HepG2 (cell line): ENCODE results near the gene BICRAL. TPM values are rescaled to one million over a fixed set of nuclear protein-coding genes. Genes with fewer than 3 reads are reported as not detected.

Experiments used
- CC2D1A ChIP-seq: sonication (generic); formaldehyde crosslinking; IDR thresholded peaks from 2 replicates; pipeline ENCODE4 v1.8.1; 2023; ENCODE audit warnings: mild to moderate bottlenecking, missing genetic modification reagents
- EZH2 ChIP-seq: conservative IDR thresholded peaks from 2 replicates; pipeline ENCODE4 v1.6.1; 2012; ENCODE audit warnings: mild to moderate bottlenecking, low read depth, low read length, moderate library complexity
- FOXK1 ChIP-seq: sonication (generic); formaldehyde crosslinking; IDR thresholded peaks from 2 replicates; pipeline ENCODE4 v1.4.0; 2020; ENCODE audit warnings: low read depth, missing genetic modification reagents, borderline replicate concordance
- KAT2B ChIP-seq: fragments of 150-350 bp; IDR thresholded peaks from 2 replicates; pipeline ENCODE4 v1.6.1; 2014; ENCODE audit warnings: low read depth, low read length, borderline replicate concordance
- KMT2A ChIP-seq: sonication (generic); formaldehyde crosslinking; IDR thresholded peaks from 2 replicates; pipeline ENCODE4 v1.4.0; 2020; ENCODE audit warnings: missing genetic modification reagents
- LCORL ChIP-seq, 2 experiments: fragments of 450-650 bp in 1 of 2; sonication (generic) in 1 of 2; formaldehyde crosslinking in 1 of 2; IDR thresholded peaks; 2 replicates each; pipeline versions ENCODE4 v1.5.0 to v1.6.1; 2017 to 2020; ENCODE audit warnings: antibody characterized with exemption in 1 of 2, missing genetic modification reagents in 1 of 2
- MAFG ChIP-seq: sonication (generic); formaldehyde crosslinking; IDR thresholded peaks from 2 replicates; pipeline ENCODE4 v1.5.1; 2020; ENCODE audit warnings: mild to moderate bottlenecking, missing genetic modification reagents
- SIN3B ChIP-seq: fragments of 150-350 bp; IDR thresholded peaks from 2 replicates; pipeline ENCODE4 v1.6.1; 2014; ENCODE audit warnings: low read length
- TSC22D2 ChIP-seq: sonication (generic); formaldehyde crosslinking; IDR thresholded peaks from 2 replicates; pipeline ENCODE4 v1.5.1; 2020; ENCODE audit warnings: missing genetic modification reagents, mild to moderate bottlenecking, borderline replicate concordance
- ZFX ChIP-seq: sonication (generic); formaldehyde crosslinking; IDR thresholded peaks from 2 replicates; pipeline ENCODE4 v1.4.0; 2020; ENCODE audit warnings: mild to moderate bottlenecking, low read depth, missing genetic modification reagents, moderate library complexity
- ZNF331 ChIP-seq: sonication (generic); formaldehyde crosslinking; IDR thresholded peaks from 2 replicates; pipeline ENCODE4 v1.4.0; 2020; ENCODE audit warnings: missing genetic modification reagents
- ZNF343 ChIP-seq: sonication (generic); formaldehyde crosslinking; IDR thresholded peaks from 2 replicates; pipeline ENCODE4 v1.4.0; 2020; ENCODE audit warnings: mild to moderate bottlenecking, missing genetic modification reagents
- ZNF781 ChIP-seq: sonication (generic); formaldehyde crosslinking; IDR thresholded peaks from 2 replicates; pipeline ENCODE4 v1.5.1; 2020; ENCODE audit warnings: borderline replicate concordance, mild to moderate bottlenecking, missing genetic modification reagents; ENCODE audit errors: not compliant biosample characterization
- ZNF816 ChIP-seq: sonication (generic); formaldehyde crosslinking; IDR thresholded peaks from 2 replicates; pipeline ENCODE4 v1.8.0; 2022; ENCODE audit warnings: missing genetic modification reagents, mild to moderate bottlenecking, borderline replicate concordance
- ZSCAN9 ChIP-seq: IDR thresholded peaks from 2 replicates; pipeline ENCODE4 v1.6.1; 2016; ENCODE audit warnings: borderline replicate concordance
- polyA plus RNA-seq, 8 experiments: library from polyadenylated mRNA; depleted of rRNA in 3 of 8; stranded (reverse) in 7 of 8; unstranded in 1 of 8; fragments of >200 nt; fragmentation: Illumina TruSeq in 4 of 8; extraction: Trizol in 4 of 8; gene quantifications; 2 replicates each; pipeline versions ENCODE4 v1.2.1 to v1.2.3, GENCODE V29; 2011 to 2016; ENCODE audit warnings: low read depth in 4 of 8, missing spikeins in 1 of 8, mixed read lengths in 1 of 8; ENCODE audit not compliant: insufficient read depth in 1 of 8
- total RNA-seq, 5 experiments: library from RNA; depleted of rRNA; stranded (reverse); fragments of >200 nt; fragmentation: Illumina TruSeq; extraction: Trizol; gene quantifications; 2 replicates each; pipeline ENCODE4 v1.2.3, GENCODE V29; 2016; ENCODE audit warnings: low read depth in 1 of 5
- TF ChIP-seq, protein P1 (sequence below): sonication (generic); formaldehyde crosslinking; IDR thresholded peaks from 2 replicates; pipeline ENCODE4 v1.5.1; 2020; ENCODE audit warnings: missing genetic modification reagents, mild to moderate bottlenecking, borderline replicate concordance
- TF ChIP-seq, protein P2 (sequence below): sonication (generic); formaldehyde crosslinking; IDR thresholded peaks from 2 replicates; pipeline ENCODE4 v1.8.0; 2022; ENCODE audit warnings: mild to moderate bottlenecking, missing genetic modification reagents, moderate library complexity
- TF ChIP-seq, protein P3 (sequence below): sonication (generic); IDR thresholded peaks from 2 replicates; pipeline ENCODE4 v1.6.1; 2016; ENCODE audit warnings: low read depth, borderline replicate concordance
- TF ChIP-seq, protein P4 (sequence below): sonication (generic); formaldehyde crosslinking; IDR thresholded peaks from 2 replicates; pipeline ENCODE4 v1.5.1; 2020; ENCODE audit warnings: mild to moderate bottlenecking, missing genetic modification reagents
- TF ChIP-seq, protein P5 (sequence below): sonication (generic); formaldehyde crosslinking; IDR thresholded peaks from 2 replicates; pipeline ENCODE4 v1.4.0; 2020; ENCODE audit warnings: missing genetic modification reagents, borderline replicate concordance

The BICRAL gene
- total and polyA plus RNA-seq, 2 of the 13 experiments (the other 11 are each of a cell fraction or from before 2014, with no cell fraction given) = 5.0 to 13.5 TPM

DNA sequence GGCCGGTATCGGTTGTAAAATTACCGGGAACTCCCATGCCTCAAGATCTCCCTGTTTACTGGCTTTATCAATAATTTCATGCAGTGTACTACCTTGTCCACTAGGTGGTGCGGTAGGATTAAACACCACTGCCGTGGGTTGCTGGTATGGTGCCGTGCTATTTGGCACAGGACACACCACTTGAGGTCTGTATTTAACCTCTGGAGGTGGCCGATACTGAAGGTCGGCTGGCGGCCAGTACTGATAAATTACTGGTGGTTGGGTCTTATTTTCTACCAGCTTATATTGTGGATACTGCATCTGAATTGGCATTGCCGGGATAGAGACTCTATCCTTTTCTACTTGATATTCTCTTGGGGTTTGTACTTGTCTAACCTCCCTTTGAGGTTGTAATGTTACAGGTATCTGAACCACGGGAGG lies 119.7 kb downstream of the BICRAL start (continued):
- TF ChIP-seq TSC22D2 (peak; percentile 38; the same call in 1 of the 2 replicates), CC2D1A (peak; percentile 74; the same call in 1 of the 2 replicates), SIN3B (0 out of 2 replicates have a peak, but pooled peaks have one; percentile 31), ZNF331 (CRISPR knock-in tag) (peak; percentile 71; the same call in 1 of the 2 replicates), FOXK1 (CRISPR knock-in tag) (peak; percentile 85; the same call in 1 of the 2 replicates), KMT2A (peak; percentile 47), ZFX (peak; percentile 43; the same call in 1 of the 2 replicates), KAT2B (no peak), MAFG (CRISPR knock-in tag) (no peak), EZH2 (no peak), LCORL (IDR thresholded peaks at IDR 0.05) (no peak), LCORL (CRISPR knock-in tag; IDR thresholded peaks at IDR 0.05) (peak; percentile 79; the same call in 1 of the 2 replicates), ZSCAN9 (CRISPR knock-in tag) (peak; percentile 47; the same call in 1 of the 2 replicates), ZNF343 (CRISPR knock-in tag) (no peak), ZNF816 (CRISPR knock-in tag) (no peak), ZNF781 (CRISPR knock-in tag) (peak; percentile 50)
- TF ChIP-seq, protein P1, sequence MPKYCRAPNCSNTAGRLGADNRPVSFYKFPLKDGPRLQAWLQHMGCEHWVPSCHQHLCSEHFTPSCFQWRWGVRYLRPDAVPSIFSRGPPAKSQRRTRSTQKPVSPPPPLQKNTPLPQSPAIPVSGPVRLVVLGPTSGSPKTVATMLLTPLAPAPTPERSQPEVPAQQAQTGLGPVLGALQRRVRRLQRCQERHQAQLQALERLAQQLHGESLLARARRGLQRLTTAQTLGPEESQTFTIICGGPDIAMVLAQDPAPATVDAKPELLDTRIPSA = no peak
- TF ChIP-seq, protein P2, sequence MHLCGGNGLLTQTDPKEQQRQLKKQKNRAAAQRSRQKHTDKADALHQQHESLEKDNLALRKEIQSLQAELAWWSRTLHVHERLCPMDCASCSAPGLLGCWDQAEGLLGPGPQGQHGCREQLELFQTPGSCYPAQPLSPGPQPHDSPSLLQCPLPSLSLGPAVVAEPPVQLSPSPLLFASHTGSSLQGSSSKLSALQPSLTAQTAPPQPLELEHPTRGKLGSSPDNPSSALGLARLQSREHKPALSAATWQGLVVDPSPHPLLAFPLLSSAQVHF (CRISPR knock-in tag) = no peak
- TF ChIP-seq, protein P3, sequence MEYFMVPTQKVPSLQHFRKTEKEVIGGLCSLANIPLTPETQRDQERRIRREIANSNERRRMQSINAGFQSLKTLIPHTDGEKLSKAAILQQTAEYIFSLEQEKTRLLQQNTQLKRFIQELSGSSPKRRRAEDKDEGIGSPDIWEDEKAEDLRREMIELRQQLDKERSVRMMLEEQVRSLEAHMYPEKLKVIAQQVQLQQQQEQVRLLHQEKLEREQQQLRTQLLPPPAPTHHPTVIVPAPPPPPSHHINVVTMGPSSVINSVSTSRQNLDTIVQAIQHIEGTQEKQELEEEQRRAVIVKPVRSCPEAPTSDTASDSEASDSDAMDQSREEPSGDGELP = no peak
- TF ChIP-seq, protein P4, sequence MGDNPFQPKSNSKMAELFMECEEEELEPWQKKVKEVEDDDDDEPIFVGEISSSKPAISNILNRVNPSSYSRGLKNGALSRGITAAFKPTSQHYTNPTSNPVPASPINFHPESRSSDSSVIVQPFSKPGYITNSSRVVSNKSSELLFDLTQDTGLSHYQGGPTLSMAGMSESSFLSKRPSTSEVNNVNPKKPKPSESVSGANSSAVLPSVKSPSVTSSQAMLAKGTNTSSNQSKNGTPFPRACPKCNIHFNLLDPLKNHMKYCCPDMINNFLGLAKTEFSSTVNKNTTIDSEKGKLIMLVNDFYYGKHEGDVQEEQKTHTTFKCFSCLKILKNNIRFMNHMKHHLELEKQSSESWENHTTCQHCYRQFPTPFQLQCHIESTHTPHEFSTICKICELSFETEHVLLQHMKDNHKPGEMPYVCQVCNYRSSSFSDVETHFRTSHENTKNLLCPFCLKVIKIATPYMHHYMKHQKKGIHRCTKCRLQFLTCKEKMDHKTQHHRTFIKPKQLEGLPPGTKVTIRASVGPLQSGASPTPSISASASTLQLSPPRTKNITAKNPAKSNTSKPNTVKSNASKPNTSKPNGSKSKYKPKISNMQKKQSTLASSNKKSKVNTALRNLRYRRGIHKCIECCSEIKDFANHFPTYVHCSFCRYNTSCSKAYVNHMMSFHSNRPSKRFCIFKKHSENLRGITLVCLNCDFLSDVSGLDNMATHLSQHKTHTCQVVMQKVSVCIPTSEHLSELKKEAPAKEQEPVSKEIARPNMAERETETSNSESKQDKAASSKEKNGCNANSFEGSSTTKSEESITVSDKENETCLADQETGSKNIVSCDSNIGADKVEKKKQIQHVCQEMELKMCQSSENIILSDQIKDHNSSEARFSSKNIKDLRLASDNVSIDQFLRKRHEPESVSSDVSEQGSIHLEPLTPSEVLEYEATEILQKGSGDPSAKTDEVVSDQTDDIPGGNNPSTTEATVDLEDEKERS (CRISPR knock-in tag) = 0 out of 2 replicates have a peak, but pooled peaks have one; percentile 56
- TF ChIP-seq, protein P5, sequence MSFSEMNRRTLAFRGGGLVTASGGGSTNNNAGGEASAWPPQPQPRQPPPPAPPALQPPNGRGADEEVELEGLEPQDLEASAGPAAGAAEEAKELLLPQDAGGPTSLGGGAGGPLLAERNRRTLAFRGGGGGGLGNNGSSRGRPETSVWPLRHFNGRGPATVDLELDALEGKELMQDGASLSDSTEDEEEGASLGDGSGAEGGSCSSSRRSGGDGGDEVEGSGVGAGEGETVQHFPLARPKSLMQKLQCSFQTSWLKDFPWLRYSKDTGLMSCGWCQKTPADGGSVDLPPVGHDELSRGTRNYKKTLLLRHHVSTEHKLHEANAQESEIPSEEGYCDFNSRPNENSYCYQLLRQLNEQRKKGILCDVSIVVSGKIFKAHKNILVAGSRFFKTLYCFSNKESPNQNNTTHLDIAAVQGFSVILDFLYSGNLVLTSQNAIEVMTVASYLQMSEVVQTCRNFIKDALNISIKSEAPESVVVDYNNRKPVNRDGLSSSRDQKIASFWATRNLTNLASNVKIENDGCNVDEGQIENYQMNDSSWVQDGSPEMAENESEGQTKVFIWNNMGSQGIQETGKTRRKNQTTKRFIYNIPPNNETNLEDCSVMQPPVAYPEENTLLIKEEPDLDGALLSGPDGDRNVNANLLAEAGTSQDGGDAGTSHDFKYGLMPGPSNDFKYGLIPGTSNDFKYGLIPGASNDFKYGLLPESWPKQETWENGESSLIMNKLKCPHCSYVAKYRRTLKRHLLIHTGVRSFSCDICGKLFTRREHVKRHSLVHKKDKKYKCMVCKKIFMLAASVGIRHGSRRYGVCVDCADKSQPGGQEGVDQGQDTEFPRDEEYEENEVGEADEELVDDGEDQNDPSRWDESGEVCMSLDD (CRISPR knock-in tag) = no peak
